Stimulated activated CD4-positive, alpha-beta T cell treated with anti-CD3 and anti-CD28 coated beads, Interleukin-2, amount 100 ng/mL, for 48 hours (primary cell): ENCODE data around the gene SNAPC2.

ENCODE experiments used
- DNase-seq, 2 donors: peaks; one replicate each; pipeline ENCODE4 v3.0.0-alpha.2; 2020

The SNAPC2 gene, protein sequence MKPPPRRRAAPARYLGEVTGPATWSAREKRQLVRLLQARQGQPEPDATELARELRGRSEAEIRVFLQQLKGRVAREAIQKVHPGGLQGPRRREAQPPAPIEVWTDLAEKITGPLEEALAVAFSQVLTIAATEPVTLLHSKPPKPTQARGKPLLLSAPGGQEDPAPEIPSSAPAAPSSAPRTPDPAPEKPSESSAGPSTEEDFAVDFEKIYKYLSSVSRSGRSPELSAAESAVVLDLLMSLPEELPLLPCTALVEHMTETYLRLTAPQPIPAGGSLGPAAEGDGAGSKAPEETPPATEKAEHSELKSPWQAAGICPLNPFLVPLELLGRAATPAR

DNA sequence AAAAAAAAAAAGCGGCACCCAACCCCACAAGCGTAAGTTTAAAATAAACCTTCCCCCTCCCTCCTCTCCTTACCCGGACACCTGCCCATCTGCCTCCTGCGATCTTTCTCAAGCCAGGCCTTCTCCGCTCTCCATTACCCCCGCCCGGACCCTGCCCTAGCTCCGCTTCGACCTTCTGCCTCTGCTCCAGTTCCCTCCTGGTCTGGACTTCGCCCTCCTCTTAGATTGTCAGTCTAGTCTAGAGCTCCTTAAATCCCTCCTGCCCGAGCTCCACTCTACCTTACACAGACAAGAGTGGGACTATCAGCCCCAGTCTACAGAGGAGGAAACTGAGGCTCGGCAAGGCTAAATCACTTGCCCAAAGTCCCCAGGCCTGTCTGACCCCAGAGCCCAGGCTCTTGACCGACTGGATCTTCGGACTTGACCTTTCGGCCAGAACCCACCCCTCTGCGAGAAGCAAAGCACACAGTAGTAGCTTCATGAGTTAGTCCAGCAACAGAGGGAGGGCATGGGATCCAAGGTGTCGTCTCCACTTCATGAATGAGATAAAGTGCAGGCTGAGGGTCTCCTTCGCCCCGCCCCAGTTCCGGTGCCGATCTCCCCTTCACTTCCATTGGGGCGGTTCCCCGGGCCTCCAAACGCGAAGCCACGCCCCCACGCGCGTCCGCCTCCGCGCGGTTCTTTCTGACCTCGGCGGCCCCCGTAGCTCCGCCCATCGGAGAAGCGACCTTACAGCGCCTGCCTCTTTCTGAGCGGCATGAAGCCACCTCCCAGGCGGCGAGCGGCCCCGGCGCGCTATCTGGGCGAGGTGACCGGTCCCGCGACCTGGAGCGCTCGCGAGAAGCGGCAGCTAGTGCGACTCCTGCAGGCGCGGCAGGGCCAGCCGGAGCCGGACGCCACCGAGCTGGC lies at the start of gene SNAPC2:
Gene SNAPC2, plus strand, starts transcription at position 729 of the 909 bp plus-strand sequence. Its CDS starts 29 bp downstream, at position 758.
- DNase-seq: peak; percentile 95 to 97

DNA sequence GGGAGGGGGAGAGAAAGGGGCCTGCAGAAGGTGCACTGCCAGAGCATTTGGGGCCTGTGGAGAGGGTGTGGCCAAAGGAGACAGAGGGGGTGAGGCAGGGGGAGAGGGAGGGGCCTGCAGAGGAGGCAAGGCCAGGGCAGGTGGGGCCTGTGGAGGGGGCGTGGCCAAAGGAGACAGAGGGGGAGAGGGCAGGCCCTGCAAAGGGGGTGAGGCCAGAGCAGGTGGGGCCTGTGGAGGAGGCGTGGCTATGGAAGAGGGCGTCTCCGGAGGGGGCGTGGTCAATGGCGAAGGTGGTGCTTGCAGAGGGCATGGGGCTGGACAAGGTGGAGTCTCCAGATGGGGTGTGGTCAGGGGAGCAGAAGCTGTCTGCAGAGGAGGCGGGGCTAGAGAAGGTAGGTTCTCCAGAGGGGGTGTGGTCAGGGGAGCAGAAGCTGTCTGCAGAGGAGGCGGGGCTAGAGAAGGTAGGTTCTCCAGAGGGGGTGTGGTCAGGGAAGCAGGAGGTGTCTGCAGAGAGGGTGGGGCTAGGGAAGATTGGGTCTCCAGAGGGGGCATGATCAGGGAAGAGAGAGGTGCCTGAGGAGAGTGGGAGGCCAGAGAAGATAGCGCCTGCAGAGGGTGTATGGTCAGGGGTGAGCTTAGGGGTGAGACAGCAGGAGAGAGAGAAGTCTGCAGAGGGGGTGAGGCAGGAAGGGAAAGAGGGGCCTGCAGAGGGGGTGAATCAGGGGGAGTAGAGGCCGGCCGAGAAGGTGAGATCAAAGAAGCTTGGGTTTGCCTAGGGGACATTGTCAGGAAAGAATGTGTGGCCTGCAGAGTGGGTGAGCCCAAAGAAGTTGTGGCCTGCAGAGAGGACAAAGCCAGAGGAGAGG lies 49.3 kb upstream of the SNAPC2 start:
- peak; percentile 39 to 52 for DNase-seq

- DNase-seq: peak; percentile 73 to 85
Measured at GRCh38 chr19:7871437-7872305, 48.5 kb upstream of the SNAPC2 start.

- DNase-seq: no peak
Measured at GRCh38 chr19:7872306-7873204, 47.6 kb upstream of the SNAPC2 start.

DNA sequence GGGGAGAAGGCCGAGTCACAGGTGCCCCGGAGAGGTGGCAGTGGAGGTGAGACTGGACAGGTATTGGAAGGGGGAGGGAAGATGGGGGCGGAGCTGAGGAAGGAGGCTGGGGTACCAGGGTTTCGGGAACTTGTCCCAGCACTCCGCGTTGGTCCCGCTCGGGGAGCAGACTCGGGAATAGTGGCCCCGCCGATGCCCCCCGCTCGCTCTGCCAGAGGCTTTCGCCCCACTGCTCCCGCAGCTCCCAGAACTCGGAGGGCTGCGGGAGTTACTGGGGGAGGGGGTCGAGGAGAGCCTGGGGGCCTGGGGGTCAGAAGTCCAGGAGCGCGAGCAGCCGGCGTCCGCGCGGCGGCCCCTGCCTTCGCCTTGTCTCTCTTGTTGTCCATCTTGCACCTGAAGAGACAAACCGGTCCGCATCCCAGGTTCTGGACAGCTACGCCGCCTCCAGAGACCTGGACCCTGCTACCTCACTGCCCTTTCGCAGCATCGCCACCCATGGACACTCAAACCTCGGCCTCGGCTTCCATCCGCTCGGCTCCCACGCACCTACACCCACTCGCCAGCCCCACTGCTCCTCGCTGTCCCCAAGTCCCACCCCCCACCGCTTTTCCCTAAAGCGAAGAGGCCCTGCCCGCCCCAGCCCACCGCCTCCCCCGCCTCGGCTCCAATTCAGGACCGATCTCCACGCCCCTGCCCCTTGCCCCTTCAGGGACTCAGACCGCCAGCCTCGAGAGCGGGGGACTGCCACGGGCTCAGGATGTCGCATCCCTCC lies 46.6 kb upstream of the SNAPC2 start:
- DNase-seq: no peak

DNA sequence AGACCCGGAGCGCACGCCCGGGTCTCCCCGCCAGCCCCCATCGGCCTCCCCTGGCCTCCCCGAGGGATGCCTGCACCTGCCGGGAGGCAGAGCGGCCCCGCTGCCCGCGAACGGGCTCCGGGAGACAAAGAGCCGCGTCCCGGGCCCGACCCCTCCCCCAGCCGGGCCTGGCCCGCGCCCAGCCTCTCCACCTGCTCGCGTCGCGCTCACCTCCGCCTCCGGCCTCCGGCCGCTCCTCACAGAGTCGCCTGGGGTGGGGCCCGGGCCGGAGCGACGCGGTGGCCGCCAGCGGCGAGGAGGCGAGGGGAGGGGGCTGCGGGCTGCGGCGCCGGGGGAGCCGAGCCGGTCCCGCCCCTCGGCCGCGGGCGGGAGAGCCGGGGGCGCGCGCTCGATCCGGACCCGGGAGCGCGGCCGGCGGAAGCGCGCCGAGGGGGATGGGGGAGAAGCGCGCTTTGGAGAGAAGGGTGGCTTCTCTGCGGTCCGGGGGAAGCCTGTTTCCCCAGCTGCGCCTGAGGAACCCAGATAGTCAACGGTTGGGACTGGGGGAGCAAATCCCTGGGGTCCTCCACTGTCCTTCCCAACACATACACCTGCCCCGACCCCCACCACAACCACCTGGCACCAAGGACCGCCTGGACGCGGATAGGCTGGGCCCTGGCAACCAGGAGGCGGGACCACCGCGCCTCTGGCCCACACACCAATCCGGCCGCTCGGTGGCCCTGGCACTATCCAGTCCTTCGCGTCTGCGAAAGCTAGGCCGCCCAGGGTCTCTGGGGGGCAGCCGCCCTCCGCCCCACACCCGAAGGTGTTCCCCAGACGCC lies 45.9 kb upstream of the SNAPC2 start, which contains the start of gene PRR36:
Gene PRR36, minus strand, starts transcription at position 315 of the 821 bp plus-strand sequence. CDS start 701 bp downstream, outside the sequence.
- DNase-seq: no peak

- DNase-seq: no peak
Measured at GRCh38 chr19:7874897-7875273, 45.3 kb upstream of the SNAPC2 start.

DNA sequence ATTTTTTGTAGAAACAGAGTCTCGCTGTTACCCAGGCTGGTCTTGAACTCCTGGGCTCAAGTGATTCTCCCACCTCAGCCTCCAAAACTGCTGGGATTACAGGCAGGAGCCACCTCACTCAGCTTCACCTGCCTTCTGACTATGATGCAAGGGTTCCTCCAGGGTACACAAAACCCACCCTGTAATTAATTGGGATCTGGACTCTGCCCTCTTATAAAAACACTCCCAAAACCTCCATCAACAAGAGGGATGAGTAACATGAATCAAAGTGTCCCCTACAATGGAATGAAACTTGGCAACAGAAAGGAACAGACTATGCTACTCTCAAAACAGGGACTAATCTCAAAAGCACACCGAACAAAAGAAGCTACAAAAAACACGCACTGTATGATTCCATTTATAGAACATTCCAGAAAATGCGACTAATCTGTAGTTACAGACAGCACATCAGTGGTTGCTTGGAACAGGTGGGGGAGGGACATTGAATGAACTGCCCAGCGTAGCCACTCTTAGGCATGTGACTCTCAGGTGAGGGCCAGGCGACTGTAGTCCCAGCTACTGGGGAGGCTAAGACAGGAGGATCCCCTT lies 42.8 kb upstream of the SNAPC2 start:
- DNase-seq: no peak

DNA sequence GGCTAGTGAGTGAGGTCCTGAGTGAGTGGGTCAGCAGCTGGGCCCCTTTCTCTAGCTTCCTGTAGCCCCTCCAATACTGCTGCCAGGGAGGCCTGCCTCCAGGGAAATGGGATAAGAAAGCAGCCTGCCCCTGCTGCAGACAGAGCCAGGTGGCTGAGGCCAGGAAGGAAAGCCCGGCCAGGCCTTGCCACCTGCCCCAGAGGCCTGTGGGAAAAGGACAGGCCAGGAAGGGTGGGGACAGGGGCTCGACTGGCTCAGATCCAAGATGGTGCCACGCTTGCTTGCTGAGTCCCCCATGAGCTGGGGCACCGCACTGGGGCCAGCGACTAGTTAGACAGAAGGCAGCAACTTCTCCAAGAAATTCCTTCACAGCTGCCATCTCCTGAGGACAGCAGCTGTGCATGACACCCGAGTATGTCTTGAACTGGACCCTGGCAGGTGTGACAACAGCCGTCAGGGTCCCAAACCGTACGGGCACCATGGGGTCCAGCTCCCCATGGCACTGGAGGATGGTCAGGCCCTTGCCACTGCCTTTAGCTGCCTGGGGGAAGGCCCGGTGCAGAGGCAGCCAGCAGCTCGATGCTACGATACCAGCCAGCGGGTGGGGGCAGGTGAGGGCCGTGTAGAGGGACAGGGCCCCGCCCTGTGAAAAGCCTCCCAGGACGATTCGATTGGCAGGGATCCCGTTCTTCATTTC lies 40.9 kb upstream of the SNAPC2 start:
- no peak for DNase-seq

DNA sequence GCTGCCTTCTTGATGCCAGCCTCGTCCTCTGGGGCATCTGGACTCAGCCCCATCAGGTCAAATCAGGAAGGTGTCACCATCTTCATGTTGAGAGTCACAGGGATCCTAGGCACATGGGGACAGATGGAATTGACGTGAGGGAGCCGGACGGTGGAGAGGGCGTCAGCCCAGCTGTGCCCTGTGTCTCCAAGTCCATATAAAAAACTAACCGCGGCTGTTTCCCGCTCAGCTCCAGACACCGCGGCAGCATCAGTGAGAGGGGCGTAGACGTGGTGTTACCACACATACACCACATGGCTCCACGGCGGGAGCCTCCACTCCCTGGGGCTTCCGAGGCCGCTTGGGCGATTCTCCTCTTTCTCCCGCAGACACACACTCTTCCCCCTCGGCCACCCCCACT lies 40.3 kb upstream of the SNAPC2 start:
- no peak for DNase-seq

DNA sequence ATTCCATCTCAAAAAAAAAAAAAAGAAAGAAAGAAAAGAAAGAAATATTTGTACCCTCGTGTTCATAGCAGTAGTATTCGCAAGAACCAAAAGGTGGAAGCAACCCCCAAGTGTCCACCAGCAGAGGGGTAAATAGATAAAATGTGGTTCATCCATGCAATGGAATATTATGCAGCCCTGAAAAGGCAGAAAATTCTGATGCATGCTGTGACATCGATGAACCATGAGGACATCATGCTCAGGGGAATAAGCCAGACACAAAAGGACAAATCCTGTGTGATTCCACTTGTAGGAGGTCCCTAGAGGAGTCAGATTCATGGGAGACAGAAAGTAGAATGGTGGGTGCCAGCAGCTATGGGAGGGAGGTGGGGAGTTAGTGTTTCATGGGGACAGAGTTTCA lies 38.2 kb upstream of the SNAPC2 start:
- DNase-seq: no peak

GRCh38 chr19:7883105-7883504 lies 37.0 kb upstream of the SNAPC2 start:
- no peak for DNase-seq

DNA sequence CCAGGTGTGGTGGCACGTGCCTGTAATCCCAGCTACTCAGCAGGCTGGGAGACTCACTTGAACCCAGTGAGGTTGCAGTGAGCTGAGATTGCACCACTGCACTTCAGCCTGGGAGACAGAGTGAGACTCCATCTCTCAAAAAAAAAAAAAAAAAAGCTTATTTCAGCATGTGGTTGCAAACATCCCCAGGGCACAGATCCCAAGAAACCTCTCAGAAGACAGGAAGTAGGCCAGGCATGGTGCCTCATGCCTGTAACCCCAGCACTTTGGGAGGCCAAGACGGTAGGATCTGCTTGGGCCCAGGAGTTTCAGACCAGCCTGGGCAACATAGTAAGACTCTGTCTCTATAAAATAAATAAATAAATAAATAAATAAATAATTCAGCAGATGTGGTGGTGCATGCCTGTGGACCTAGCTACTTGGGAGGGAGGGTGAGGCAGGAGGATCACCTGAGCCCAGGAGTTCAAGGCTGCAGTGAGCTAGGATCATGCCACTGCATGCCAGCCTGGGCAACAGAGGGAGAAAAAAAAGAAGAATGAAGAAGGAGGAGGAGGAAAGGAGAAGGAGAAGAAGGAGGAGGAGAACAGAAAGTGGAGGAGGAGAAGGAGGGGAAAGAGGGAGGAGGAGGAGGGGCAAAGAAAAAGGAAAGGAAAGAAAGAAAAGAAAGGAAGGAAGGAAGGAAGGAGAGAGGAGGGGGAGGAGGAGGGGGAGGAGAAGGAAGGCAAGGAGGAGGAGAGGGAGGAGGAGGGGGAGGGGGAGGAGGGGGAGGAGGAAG lies 36.2 kb upstream of the SNAPC2 start:
- no peak for DNase-seq

- no peak for DNase-seq
Measured at GRCh38 chr19:7885818-7886217, 34.3 kb upstream of the SNAPC2 start.

DNA sequence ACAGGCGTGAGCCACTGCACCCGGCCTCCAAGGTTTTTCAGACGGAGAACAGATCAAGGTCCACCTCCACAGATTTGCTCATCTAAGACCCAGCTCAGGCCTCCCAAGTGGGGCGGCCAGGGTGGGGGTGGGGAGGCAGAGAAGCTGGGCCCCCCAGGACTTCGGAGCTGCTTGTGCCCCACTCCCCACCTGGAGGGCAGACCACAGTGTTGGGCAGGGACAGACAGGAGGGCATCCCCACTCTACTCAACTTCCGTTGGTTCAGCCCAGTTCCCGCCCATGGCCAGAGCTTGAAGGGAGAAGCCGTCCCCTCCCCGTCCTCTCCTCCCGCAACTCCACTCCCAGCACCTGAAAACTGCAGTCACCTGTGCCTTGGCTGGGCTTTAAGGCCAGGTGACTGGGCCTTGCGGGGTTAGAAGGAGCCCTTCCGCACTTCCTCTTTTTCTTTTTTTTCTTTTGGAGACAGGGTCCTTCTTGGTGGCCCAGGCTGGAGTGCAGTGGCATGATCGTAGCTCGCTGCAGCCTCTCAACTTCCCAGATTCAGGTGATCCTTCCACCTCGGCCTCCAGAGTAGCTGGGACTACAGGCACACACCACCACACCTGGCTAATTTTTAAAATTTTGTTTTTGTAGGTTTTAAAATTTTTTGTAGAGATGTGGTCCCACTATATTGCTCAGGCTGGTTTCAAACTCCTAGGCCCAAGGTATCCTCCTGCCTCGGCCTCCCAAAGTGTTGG lies 32.6 kb upstream of the SNAPC2 start:
- no peak for DNase-seq

GRCh38 chr19:7888145-7888825 lies 31.9 kb upstream of the SNAPC2 start, which contains the start of gene LRRC8E:
Gene LRRC8E, plus strand, starts transcription at chr19:7888510. Its CDS starts 7,094 bp downstream, at chr19:7895604.
- peak; percentile 32 to 48 for DNase-seq
